Mesothelial cell of epicardium (in vitro differentiated cells): ENCODE data around the gene IL23R. TPM values are rescaled to one million over a fixed set of nuclear protein-coding genes. Genes with fewer than 3 reads are reported as not detected.

Experiments
- DNase-seq, 2 experiments: peaks; one replicate each; pipeline ENCODE4 v3.0.0; 2021; ENCODE audit warnings: low spot score in 2 of 2; ENCODE audit not compliant: unreplicated experiment in 2 of 2
- H3K27ac Mint-ChIP-seq: 2 replicates; pipeline ENCODE4 v1.8.0; 2021; ENCODE audit warnings: mixed read lengths
- H3K27me3 Mint-ChIP-seq: 2 replicates; pipeline ENCODE4 v1.8.0; 2021; ENCODE audit warnings: low read depth, mixed read lengths
- H3K36me3 Mint-ChIP-seq: 2 replicates; pipeline ENCODE4 v1.8.0; 2021; ENCODE audit warnings: mixed read lengths
- H3K4me1 Mint-ChIP-seq: 2 replicates; pipeline ENCODE4 v1.8.0; 2021; ENCODE audit warnings: mixed read lengths
- H3K4me3 Mint-ChIP-seq: 2 replicates; pipeline ENCODE4 v1.8.0; 2021; ENCODE audit warnings: mild to moderate bottlenecking, moderate library complexity, mixed read lengths
- H3K9me3 Mint-ChIP-seq: 2 replicates; pipeline ENCODE4 v1.8.0; 2021; ENCODE audit warnings: mixed read lengths
- CTCF ChIP-seq: fragments of 200-600 bp; sonication (generic); IDR thresholded peaks from one replicate; pipeline ENCODE4 v1.5.0; 2021; ENCODE audit warnings: antibody characterized with exemption; ENCODE audit not compliant: unreplicated experiment
- total RNA-seq: library from RNA; stranded (reverse); gene quantifications from 3 replicates; pipeline ENCODE4 v1.2.1, GENCODE V29; 2021

Gene IL23R
- total RNA-seq, 1 donor from 2014 or later = 0.09 TPM

- no peak for TF ChIP-seq CTCF
- H3K36me3 Mint-ChIP-seq = no peaks in the 10 kb centered on the region
- no peaks in the 10 kb centered on the region for H3K9me3 Mint-ChIP-seq
- H3K4me1 Mint-ChIP-seq = no peaks in the 10 kb centered on the region
- no peak for DNase-seq
- no peak overlapping the region for H3K27ac Mint-ChIP-seq
- H3K27me3 Mint-ChIP-seq = no peaks in the 10 kb centered on the region
- no peak overlapping the region for H3K4me3 Mint-ChIP-seq
Measured at GRCh38 chr1:67209521-67209920, 43.3 kb downstream of the IL23R start.

- peak; percentile 39 for TF ChIP-seq CTCF
- no peak overlapping the region for H3K4me3 Mint-ChIP-seq
- DNase-seq = no peak
Measured at GRCh38 chr1:67211589-67212563, 45.6 kb downstream of the IL23R start.

GRCh38 chr1:67213164-67213563, 46.9 kb downstream of the IL23R start:
- no peak for TF ChIP-seq CTCF
- Mint-ChIP-seq H3K27me3 (no peaks in the 10 kb centered on the region), H3K9me3 (no peaks in the 10 kb centered on the region), H3K4me3 (no peak overlapping the region), H3K27ac (no peak overlapping the region), H3K36me3 (no peaks in the 10 kb centered on the region), H3K4me1 (no peaks in the 10 kb centered on the region)
- no peak for DNase-seq

More at GRCh38 chr1:67211589-67212563, 45.6 kb downstream of the IL23R start:
- H3K27me3 Mint-ChIP-seq = no peaks in the 10 kb centered on the region
- no peak overlapping the region for H3K27ac Mint-ChIP-seq
- no peaks in the 10 kb centered on the region for H3K36me3 Mint-ChIP-seq
- H3K9me3 Mint-ChIP-seq = no peaks in the 10 kb centered on the region
- H3K4me1 Mint-ChIP-seq = no peaks in the 10 kb centered on the region

- TF ChIP-seq CTCF = no peak
- H3K27me3 Mint-ChIP-seq = no peaks in the 10 kb centered on the region
- no peaks in the 10 kb centered on the region for H3K4me1 Mint-ChIP-seq
- no peak overlapping the region for H3K4me3 Mint-ChIP-seq
- H3K9me3 Mint-ChIP-seq = no peaks in the 10 kb centered on the region
- no peak for DNase-seq
- no peaks in the 10 kb centered on the region for H3K36me3 Mint-ChIP-seq
- H3K27ac Mint-ChIP-seq = no peak overlapping the region
Measured at GRCh38 chr1:67213948-67214347, 47.7 kb downstream of the IL23R start.

- peak; percentile 58 for TF ChIP-seq CTCF
- Mint-ChIP-seq H3K4me3 (no peak overlapping the region), H3K36me3 (no peaks in the 10 kb centered on the region), H3K27me3 (no peaks in the 10 kb centered on the region), H3K4me1 (no peaks in the 10 kb centered on the region), H3K27ac (no peak overlapping the region), H3K9me3 (no peaks in the 10 kb centered on the region)
- DNase-seq = no peak
Measured at GRCh38 chr1:67214420-67215174, 48.3 kb downstream of the IL23R start.
